ENCODE measurements around the gene FAXDC2. TPM values are rescaled to one million over a fixed set of nuclear protein-coding genes. Genes with fewer than 3 reads are reported as not detected.

The FAXDC2 gene
- total and polyA plus RNA-seq, 2 of the 13 experiments (the other 11 are each of a cell fraction or from before 2014, with no cell fraction given): 4.7 to 58.8 TPM

DNA sequence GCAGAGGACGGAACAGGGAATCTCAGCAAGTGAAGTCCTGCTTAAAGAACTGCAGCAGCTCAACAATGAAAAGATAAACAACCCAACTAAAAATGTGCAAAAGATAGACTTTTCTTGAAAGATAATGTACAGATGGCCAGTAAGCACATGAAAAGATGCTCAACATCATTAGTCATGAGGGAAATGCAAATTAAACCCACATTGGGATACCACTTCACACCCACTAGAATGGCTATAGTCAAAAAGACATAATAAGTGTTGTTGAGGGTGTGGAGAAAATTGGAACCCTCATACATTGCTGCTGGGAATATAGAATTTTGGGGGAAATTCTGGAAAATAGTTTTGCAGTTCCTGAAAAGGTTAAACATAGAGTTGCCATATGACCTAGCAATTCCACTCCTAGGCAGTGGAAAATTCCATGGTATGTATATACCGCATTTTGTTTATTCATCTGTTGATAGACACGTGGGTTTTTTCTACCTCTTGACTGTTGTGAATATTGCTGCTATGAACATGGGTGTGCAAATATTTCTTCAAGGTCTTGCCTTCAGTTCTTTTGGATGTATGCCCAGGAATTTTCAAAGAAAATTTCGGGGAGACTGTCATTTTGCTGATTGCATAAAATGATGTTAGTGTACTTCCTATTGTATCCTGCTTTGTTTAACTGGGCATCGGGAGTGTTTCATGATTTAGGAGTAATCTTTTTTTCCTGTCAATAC lies 15.2 kb upstream of the FAXDC2 start (continued):
- TF ChIP-seq SKI (IDR thresholded peaks at IDR 0.05; ENCODE audit: partially characterized antibody): no peak
- TF ChIP-seq ZSCAN12 (CRISPR knock-in tag; IDR thresholded peaks at IDR 0.05): no peak
- TF ChIP-seq XRCC5 (optimal IDR thresholded peaks at IDR 0.05; ENCODE audit: low read length): no peak
- TF ChIP-seq NKX3-1 (CRISPR knock-in tag; IDR thresholded peaks at IDR 0.05): 0 out of 2 replicates have a peak, but pooled peaks have one; percentile 8
- TF ChIP-seq, protein P1, sequence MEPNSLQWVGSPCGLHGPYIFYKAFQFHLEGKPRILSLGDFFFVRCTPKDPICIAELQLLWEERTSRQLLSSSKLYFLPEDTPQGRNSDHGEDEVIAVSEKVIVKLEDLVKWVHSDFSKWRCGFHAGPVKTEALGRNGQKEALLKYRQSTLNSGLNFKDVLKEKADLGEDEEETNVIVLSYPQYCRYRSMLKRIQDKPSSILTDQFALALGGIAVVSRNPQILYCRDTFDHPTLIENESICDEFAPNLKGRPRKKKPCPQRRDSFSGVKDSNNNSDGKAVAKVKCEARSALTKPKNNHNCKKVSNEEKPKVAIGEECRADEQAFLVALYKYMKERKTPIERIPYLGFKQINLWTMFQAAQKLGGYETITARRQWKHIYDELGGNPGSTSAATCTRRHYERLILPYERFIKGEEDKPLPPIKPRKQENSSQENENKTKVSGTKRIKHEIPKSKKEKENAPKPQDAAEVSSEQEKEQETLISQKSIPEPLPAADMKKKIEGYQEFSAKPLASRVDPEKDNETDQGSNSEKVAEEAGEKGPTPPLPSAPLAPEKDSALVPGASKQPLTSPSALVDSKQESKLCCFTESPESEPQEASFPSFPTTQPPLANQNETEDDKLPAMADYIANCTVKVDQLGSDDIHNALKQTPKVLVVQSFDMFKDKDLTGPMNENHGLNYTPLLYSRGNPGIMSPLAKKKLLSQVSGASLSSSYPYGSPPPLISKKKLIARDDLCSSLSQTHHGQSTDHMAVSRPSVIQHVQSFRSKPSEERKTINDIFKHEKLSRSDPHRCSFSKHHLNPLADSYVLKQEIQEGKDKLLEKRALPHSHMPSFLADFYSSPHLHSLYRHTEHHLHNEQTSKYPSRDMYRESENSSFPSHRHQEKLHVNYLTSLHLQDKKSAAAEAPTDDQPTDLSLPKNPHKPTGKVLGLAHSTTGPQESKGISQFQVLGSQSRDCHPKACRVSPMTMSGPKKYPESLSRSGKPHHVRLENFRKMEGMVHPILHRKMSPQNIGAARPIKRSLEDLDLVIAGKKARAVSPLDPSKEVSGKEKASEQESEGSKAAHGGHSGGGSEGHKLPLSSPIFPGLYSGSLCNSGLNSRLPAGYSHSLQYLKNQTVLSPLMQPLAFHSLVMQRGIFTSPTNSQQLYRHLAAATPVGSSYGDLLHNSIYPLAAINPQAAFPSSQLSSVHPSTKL (CRISPR knock-in tag; IDR thresholded peaks at IDR 0.05): peak; percentile 37; the same call in 1 of the 2 replicates
- no peak for TF ChIP-seq ZFP41 (CRISPR knock-in tag; IDR thresholded peaks at IDR 0.05; ENCODE audit: borderline replicate concordance)
- no peak for TF ChIP-seq BRCA1 (CRISPR knock-in tag; IDR thresholded peaks at IDR 0.05)
- no peak for TF ChIP-seq ZNF75D (CRISPR knock-in tag; IDR thresholded peaks at IDR 0.05; ENCODE audit: borderline replicate concordance)
- no peak for TF ChIP-seq STAG1 (CRISPR knock-in tag; IDR thresholded peaks at IDR 0.05)
- no peak for TF ChIP-seq RORA (CRISPR knock-in tag; IDR thresholded peaks at IDR 0.05)
- TF ChIP-seq ZNF761 (CRISPR knock-in tag; conservative IDR thresholded peaks at IDR 0.05): no peak
- no peak for TF ChIP-seq ZNF775 (CRISPR knock-in tag; IDR thresholded peaks at IDR 0.05; ENCODE audit: borderline replicate concordance)
- no peak for TF ChIP-seq DPF2 (CRISPR knock-in tag; IDR thresholded peaks at IDR 0.05; ENCODE audit: borderline replicate concordance, low read depth)
- TF ChIP-seq, protein P2, sequence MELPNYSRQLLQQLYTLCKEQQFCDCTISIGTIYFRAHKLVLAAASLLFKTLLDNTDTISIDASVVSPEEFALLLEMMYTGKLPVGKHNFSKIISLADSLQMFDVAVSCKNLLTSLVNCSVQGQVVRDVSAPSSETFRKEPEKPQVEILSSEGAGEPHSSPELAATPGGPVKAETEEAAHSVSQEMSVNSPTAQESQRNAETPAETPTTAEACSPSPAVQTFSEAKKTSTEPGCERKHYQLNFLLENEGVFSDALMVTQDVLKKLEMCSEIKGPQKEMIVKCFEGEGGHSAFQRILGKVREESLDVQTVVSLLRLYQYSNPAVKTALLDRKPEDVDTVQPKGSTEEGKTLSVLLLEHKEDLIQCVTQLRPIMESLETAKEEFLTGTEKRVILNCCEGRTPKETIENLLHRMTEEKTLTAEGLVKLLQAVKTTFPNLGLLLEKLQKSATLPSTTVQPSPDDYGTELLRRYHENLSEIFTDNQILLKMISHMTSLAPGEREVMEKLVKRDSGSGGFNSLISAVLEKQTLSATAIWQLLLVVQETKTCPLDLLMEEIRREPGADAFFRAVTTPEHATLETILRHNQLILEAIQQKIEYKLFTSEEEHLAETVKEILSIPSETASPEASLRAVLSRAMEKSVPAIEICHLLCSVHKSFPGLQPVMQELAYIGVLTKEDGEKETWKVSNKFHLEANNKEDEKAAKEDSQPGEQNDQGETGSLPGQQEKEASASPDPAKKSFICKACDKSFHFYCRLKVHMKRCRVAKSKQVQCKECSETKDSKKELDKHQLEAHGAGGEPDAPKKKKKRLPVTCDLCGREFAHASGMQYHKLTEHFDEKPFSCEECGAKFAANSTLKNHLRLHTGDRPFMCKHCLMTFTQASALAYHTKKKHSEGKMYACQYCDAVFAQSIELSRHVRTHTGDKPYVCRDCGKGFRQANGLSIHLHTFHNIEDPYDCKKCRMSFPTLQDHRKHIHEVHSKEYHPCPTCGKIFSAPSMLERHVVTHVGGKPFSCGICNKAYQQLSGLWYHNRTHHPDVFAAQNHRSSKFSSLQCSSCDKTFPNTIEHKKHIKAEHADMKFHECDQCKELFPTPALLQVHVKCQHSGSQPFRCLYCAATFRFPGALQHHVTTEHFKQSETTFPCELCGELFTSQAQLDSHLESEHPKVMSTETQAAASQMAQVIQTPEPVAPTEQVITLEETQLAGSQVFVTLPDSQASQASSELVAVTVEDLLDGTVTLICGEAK (IDR thresholded peaks at IDR 0.05): no peak
- TF ChIP-seq, protein P2 (CRISPR knock-in tag; IDR thresholded peaks at IDR 0.05): no peak
- TF ChIP-seq ZNF891 (CRISPR knock-in tag; IDR thresholded peaks at IDR 0.05): no peak
- no peak for TF ChIP-seq ZNF484 (CRISPR knock-in tag; IDR thresholded peaks at IDR 0.05; ENCODE audit: borderline replicate concordance, low read depth)
- TF ChIP-seq ERF (CRISPR knock-in tag; IDR thresholded peaks at IDR 0.05): no peak

Data from HepG2 (cell line).